Islet of Langerhans (tissue), 1 donor: ENCODE data around the gene MED12L.

Source experiments
- FAIRE-seq: peaks from one replicate; lab custom pipeline; 2011; peaks lifted over from hg19 to GRCh38; lab: Jason Lieb, UNC

MED12L gene

DNA sequence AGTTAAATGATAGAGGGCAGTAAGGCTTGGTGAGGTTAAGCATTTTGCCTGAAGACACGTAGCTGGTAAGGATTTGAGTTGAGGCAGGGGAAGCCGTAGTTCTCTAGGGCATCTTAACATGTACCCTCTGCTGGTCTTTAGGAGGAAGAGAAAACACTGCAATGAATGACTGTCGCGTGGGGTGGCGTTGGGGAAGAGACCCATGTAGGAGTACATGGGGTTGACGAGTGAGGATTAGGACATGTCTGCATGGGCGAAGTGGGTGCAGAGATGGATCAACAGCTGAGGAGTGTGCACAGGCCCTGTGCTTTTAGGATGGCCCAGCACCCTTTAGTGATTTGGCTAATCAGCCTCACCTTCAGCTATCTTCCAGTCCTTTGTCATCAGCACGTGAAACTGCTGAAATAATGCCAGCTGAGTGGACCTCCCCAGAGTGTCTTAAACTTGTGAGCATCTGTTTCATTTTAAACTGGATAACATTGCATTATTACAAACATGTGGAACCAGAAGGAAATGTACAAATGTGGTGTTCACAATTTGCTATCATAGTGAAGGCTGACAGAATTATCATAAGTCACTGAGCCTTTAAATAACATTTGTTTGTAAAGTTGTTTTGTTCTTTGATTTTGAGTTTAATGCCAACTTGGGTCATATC lies 177.5 kb downstream of the MED12L start:
- no peak for FAIRE-seq

DNA sequence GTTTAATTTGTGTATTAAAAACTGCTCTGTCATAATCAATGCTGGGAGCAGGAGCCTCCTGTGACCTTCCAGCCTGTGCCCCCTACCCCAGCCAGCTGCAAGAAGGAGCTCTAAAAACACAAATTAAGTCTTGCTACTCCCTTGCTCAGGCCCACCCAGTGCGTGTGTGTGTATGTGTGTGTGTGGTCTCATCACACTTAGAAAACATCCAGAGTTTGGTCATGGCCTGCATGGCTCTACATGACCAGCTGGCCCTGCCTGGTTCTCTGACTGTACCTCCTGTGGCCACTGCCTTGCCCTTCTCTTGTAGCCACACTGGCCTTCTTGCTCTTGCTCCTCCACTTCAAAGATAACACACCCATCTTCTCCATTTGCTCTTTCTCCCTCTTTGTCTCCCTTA lies 179.1 kb downstream of the MED12L start:
- FAIRE-seq, result no peak

GRCh38 chr3:151265166-151265565 lies 179.7 kb downstream of the MED12L start:
- no peak for FAIRE-seq

GRCh38 chr3:151265866-151266265 lies 180.4 kb downstream of the MED12L start:
- FAIRE-seq, result no peak

DNA sequence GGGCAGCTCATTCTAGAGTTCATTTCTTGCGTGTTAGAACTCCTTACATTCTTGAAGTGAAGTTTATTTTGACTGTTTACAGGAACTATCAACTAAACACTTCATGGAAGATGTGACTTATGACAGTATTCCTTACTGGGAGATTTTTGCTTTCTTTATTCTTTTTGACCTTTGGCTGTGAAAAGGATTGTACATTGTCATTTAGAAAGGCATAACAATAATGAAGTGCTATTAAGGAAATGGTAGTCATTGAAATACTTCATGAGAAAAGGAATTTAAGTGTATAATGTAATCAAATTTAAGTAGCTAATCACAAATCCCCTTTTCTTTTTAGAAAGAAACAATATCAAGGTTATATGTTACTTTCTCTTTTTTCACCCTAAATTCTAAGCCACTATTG lies 181.6 kb downstream of the MED12L start:
- FAIRE-seq, result no peak

GRCh38 chr3:151268267-151269235 lies 183.1 kb downstream of the MED12L start:
- FAIRE-seq, result no peak

DNA sequence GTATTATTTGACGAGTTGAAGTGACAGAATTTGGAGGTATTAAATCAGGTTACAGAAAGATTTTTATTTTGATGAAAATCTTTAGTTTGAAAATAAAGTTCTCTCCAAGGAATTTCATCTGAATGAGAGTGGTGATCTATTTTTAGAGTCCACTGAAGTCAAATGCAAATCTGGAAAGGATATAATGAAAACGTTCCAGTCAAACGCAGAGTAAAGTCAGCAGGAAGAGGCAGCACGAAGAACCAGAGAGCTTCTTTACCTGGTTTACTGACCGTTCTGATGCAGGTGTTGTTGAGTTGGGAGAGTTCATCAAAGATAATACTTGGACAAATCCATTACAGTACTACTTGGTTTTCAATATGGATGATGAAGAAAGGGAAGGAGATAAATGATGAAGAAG lies 184.2 kb downstream of the MED12L start:
- no peak for FAIRE-seq

DNA sequence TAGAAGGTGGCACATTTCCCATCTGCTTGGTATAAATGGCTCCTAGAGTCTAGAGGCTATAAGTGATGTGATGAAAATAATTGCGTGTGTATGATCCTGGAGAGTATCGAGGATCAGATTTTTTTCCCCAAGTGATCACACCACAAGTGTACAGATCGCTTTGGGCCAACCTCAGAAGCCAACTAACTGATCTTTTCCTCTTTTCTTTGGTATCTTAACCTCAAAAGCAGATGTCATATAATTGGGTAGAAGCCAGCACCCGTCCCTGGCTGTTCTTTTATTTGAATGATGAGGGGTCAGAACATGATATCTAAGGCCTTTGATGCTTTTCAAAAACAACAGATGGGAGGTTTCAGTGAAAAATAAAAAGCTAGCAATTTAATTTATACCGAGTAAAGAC lies 189.6 kb downstream of the MED12L start:
- FAIRE-seq, result no peak

DNA sequence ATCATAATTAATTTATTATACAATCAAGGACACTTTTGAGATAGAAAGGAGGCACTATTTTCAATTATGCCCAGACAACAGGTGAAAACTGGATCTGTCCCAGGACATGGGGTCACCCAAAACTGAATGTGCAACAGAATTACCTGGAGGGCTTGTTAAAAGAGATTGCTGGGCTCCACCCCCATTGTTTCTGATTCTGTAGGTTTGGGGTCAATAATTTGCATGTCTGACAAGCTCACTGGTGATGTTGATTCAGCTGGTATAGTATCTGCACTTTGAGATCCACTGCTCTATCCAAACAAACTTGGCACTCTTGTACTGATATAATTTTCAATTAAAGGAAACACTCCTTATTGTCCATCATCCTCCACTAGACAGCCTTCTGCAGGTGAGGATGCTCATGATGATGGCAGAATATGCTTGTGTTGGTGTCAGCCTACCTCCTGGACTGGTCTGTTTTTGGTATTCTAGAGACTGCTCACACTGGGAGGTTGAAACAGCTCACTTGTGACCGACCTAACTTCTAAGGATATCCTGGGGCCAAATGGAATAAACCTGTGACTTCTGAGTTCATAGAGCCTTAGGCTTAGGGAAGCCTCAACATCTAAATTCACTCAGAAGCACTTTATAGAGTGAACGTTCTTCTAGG lies 190.7 kb downstream of the MED12L start:
- no peak for FAIRE-seq

DNA sequence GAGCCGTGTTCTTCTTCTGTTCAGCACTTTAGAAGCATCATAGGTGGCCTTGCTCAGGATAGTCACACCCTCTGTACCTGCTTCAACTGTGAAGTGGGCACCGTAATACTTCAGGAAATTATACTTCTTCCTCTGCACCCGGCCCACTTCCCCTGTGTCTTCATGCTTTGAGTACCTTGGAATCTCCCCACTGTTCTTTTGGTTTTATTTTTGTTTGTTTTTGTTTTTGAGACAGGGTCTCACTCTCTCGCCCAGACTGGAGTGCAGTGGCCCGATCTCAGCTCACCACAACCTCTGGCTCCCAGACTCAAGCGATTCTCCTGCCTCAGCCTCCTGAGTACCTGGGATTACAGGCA lies 191.2 kb downstream of the MED12L start:
- no peak for FAIRE-seq

DNA sequence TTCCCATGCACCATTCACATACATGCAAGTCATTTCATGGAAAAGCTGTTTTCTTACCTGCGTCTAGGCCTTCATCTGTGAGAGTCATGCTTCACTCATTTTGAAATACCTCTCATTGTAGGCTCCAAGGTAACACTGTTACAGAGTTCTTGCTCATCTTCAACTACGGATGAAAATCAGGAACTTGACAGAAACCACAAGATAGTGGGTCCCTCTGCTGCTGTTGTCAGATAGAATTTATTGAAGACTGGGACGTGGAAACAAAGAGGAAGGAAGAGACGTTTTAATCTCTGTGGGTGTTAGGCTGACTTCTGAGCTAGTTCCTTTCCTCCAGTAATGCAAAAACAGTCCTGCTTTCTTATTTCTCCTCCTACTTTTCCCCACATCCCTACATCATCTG lies 192.8 kb downstream of the MED12L start, which contains the start of gene P2RY14:
Gene P2RY14 (minus strand): TSS at position 313 of the 400 bp plus-strand sequence. CDS start 64,226 bp downstream, outside the sequence.
- FAIRE-seq, result no peak

GRCh38 chr3:151281671-151282324 lies 196.3 kb downstream of the MED12L start:
- no peak for FAIRE-seq

DNA sequence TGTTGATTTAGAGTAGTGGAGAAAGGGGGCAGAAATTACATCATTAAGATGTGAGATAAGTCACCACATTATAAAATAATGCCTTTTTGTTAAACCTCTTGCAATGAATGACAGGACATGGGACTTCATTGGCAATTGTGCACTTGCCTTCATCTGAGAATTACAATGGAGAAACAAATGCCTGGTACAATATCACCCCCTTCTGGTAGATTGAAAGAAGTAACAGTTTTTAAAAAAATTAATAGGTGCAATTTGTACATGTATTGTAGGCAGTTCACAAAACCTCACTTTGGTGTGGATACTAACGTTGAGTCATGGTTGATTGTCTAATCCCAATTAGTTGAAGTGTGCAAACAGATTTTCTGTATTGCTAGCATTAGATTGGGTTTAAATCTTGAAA lies 197.5 kb downstream of the MED12L start:
- FAIRE-seq, result peak; percentile 95

GRCh38 chr3:151283387-151283786 lies 197.9 kb downstream of the MED12L start:
- FAIRE-seq, result no peak

- no peak for FAIRE-seq
Observed at GRCh38 chr3:151283907-151284461, 198.5 kb downstream of the MED12L start.

DNA sequence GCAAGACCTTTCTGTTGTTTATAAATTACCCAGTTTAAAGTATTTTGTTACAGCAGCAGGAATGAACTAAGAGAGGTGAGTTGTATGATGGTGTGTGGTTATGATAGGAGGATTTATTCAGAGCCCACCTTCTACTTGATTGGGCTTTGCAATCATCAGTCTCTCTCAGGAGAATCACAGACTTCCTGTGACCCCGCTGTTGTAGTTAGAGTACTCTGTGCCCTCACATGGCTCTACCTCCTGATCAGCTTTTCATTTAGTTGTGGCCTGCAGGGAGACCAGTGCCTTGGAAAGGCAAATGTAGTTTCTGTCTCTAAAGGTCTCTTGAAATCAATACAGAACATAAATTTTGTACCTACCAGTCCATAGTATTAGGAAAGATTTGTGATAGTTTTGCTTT lies 200.5 kb downstream of the MED12L start:
- FAIRE-seq, result no peak

GRCh38 chr3:151289445-151289844 lies 204.0 kb downstream of the MED12L start:
- no peak for FAIRE-seq

DNA sequence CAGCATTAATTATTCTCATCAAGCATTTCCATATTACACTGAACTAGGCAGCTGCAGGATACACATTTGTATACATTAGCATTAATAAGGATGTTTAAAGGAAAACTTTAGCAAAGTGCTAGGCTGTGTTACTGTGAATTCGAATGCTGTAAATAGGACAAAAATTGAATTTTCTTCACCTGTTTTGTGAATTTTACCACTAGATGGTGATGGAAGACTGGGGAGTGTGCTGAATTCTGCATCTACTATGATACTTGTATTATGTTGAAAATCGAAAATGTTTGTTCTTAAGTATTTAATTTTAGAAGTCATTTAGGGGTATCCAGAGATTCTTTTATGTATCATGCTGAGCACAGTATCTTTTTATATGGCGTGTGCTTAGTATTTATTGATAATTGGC lies 205.2 kb downstream of the MED12L start:
- FAIRE-seq, result no peak

DNA sequence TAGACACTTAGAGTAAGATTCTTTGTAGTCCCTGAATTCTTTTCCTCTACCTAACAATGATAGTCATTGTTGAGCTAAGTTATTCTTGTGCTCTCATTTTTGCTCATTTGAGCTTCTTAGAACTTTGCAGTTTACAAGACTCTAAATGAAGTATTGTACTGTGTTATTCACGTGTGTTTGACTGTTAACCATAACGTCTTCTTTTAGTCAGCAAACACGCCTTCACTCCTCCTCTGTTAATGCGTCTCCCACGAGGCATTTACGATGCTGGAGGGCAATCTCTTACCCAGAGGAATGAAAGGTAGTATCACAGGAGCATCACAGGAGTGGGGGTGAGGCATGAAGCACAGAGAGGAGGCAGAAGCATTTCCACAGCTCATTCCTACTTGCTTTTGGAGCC lies 207.7 kb downstream of the MED12L start:
- no peak for FAIRE-seq

- no peak for FAIRE-seq
Observed at GRCh38 chr3:151296226-151296625, 210.8 kb downstream of the MED12L start.

- FAIRE-seq, result no peak
Observed at GRCh38 chr3:151297429-151297828, 212.0 kb downstream of the MED12L start.

GRCh38 chr3:151299006-151299405 lies 213.5 kb downstream of the MED12L start:
- FAIRE-seq, result no peak
